Right lobe of liver (tissue), 6 donors: ENCODE data around the gene TBX4. TPM values are rescaled to one million over a fixed set of nuclear protein-coding genes. Genes with fewer than 3 reads are reported as not detected.

Experiments used
- ATAC-seq, 4 donors: fragments of 200-7000 bp; cut with Tn5 transposase; one replicate each; pipeline ENCODE4 v1.9.1; 2020; ENCODE audit warnings: mild to moderate bottlenecking in 4 of 4, moderate library complexity in 4 of 4
- DNase-seq, 3 donors: peaks; one replicate each; pipeline ENCODE4 v3.0.0-alpha.2; 2020
- H3K27ac ChIP-seq, 3 donors: fragments of 200-600 bp; one replicate each; pipeline ENCODE4 v1.8.0; 2022
- H3K27me3 ChIP-seq, 2 donors: fragments of 200-600 bp; one replicate each; pipeline ENCODE4 v1.8.0; 2022
- H3K36me3 ChIP-seq, 4 donors: fragments of 200-600 bp; sonication (generic) in 1 of 4; one replicate each; pipeline versions ENCODE4 v1.5.1 to v1.8.0; 2017 to 2022; ENCODE audit warnings: control low read depth in 1 of 4
- H3K4me1 ChIP-seq, 4 donors: fragments of 200-600 bp; sonication (generic) in 1 of 4; one replicate each; pipeline versions ENCODE4 v1.5.1 to v1.8.0; 2017 to 2022; ENCODE audit warnings: control low read depth in 1 of 4
- H3K4me3 ChIP-seq, 3 donors: fragments of 200-600 bp; one replicate each; pipeline ENCODE4 v1.8.0; 2022
- H3K9me3 ChIP-seq, 4 donors: fragments of 200-600 bp; sonication (generic) in 1 of 4; one replicate each; pipeline versions ENCODE4 v1.5.1 to v1.8.0; 2017 to 2022; ENCODE audit warnings: control low read depth in 1 of 4
- POLR2A ChIP-seq: fragments of 450-650 bp; IDR thresholded peaks from one replicate; pipeline ENCODE4 v1.6.1; 2017; ENCODE audit warnings: antibody characterized with exemption, mild to moderate bottlenecking
- WGBS: methylation state at CpG from one replicate; pipeline ENCODE4 v1.1.6; 2018; ENCODE audit warnings: low coverage, low lambda C conversion rate; ENCODE audit not compliant: insufficient coverage; ENCODE audit errors: missing lambda C conversion rate; 5-methylcytosine and 5-hydroxymethylcytosine counted together
- intact Hi-C, 2 donors: fragments of 100-400 bp; cut with DNase I; formaldehyde crosslinking; loops; one replicate each; pipeline versions ENCODE4 v1.11.2 to v1.14.1; 2022
- total RNA-seq, 6 experiments: library from RNA; depleted of rRNA in 2 of 6; stranded (reverse); fragments of >200 nt in 2 of 6; fragmentation: NEBNext Ultra II Directional in 3 of 6; extraction: Animal tissue kit (Norgen Biotek cat#: 25700) in 3 of 6; gene quantifications; one replicate each; pipeline versions ENCODE4 v1.1.0 to v1.2.4, GENCODE V29; 2016 to 2023
- TF ChIP-seq, protein P1 (sequence below), 4 donors: fragments of 200-600 bp in 3 of 4; fragments of 450-650 bp in 1 of 4; IDR thresholded peaks; one replicate each; pipeline versions ENCODE4 v1.5.1 to v1.8.0; 2016 to 2022; ENCODE audit warnings: antibody characterized with exemption in 4 of 4, mild to moderate bottlenecking in 2 of 4
- donor health status: DM: no; HTN: yes; CAD: no.
- donor health status: DM: no; HTN: no; CAD: no.
- donor health status: DM: no; HTN: no; CAD: no.
- donor health status: DM: no; HTN: yes; CAD: no.
- donor health status: DM: no; HTN: yes; CAD: no.

The TBX4 gene
- total RNA-seq, 6 experiments from 2014 or later = not detected

DNA sequence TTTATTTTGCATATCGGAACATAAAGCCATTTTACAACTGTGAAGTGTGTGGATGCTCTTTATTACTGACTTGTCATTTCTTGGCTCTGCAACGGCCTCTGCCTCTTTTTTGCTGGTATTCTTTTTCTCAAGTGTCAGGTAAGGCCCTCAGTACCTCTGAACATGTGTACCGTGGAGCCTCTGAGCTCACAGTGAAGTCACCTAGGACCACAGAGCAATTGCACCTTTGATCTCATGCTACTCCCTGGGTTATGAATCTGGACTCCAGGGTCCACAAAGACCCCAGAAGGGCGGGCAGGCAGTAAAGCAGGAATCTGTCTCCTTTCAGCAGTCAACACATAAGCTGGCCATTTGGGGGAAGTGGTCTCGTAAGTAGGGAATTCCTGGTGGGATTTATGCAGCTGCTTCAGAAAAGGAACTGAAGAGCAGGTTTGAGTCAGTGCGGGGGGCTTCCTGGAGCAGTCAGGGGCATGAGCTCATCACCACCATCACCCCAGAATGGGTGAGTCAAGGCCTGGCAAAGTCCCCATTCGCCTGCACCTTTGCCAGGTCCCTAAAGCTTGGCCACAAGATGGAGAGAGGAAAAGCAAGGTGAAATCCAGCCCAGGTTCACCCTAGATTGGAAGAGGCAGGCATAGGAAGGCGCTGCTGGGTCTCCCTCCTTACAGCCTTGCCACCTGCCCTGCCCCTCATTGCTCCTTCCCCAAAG lies 33.0 kb downstream of the TBX4 start:
- no peaks in the 10 kb centered on the region for H3K36me3 ChIP-seq
- no peaks in the 10 kb centered on the region for H3K9me3 ChIP-seq
- intact Hi-C loops = no loop called here
- H3K4me3 ChIP-seq = no peak overlapping the region
- no peak for DNase-seq
- WGBS = 83% methylated on average over 6 of the region's 8 CpGs
- no peak for ATAC-seq
- H3K4me1 ChIP-seq = peaks cover 0 to 5% (median 0%) of the 10 kb centered on the region in 4 donors
- no peaks in the 10 kb centered on the region for H3K27me3 ChIP-seq
- TF ChIP-seq, protein P1, sequence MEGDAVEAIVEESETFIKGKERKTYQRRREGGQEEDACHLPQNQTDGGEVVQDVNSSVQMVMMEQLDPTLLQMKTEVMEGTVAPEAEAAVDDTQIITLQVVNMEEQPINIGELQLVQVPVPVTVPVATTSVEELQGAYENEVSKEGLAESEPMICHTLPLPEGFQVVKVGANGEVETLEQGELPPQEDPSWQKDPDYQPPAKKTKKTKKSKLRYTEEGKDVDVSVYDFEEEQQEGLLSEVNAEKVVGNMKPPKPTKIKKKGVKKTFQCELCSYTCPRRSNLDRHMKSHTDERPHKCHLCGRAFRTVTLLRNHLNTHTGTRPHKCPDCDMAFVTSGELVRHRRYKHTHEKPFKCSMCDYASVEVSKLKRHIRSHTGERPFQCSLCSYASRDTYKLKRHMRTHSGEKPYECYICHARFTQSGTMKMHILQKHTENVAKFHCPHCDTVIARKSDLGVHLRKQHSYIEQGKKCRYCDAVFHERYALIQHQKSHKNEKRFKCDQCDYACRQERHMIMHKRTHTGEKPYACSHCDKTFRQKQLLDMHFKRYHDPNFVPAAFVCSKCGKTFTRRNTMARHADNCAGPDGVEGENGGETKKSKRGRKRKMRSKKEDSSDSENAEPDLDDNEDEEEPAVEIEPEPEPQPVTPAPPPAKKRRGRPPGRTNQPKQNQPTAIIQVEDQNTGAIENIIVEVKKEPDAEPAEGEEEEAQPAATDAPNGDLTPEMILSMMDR (IDR thresholded peaks at IDR 0.05) = no peak
- TF ChIP-seq POLR2A = no peak
- no peak overlapping the region for H3K27ac ChIP-seq

DNA sequence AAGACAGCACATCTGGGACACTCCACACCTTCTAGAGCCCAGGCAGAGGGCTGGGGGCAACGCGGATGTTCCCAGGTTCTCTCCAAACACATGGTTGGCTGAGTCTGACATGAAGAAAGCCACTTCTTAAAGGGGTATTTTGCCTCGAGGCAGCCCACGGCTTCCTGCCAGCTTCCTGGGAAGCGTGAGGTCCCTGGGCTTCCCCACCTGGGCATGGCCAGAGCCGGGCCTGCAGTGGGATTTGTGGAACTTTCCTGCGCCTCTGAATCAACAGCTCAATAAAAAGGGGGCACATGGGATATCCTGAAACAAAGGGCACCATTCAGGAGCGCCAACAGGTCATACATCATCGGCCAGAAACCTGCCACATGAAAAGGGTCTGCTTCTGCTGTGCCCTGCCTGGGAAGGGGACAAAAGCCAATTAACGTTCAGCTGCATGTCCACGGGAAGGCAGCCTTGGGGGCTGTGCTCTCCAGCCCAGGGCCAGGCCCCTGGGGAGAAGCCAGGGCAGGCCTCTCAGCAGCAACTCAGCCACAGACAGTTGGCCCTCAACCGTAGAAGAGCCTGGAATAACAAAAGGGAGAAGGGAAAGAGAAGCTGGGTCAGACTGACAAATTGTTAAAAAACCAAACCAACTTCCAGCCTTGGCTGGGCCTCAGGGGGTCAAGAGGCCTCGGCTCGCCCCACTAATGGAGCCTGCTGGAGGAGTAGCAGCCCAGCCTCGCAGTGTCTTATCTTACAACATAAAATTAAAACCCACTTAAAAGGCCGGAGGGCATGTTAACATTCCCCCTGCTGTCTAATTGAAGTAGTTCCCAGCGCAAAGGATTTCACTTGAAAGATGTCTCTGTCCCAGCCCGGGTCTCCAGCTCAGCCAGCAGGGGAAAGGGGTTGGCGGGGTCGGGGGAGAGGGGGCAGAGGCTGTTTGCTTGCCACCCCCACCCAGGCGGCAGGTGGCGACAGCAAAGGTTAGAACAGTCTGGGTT lies 34.2 kb downstream of the TBX4 start:
- WGBS = 77% methylated on average over 10 of the region's 22 CpGs
- H3K4me3 ChIP-seq = no peak overlapping the region
- DNase-seq (no peak), ATAC-seq (no peak)
- intact Hi-C loops = no loop called here
- TF ChIP-seq, protein P1 (IDR thresholded peaks at IDR 0.05) = no peak
- no peak for TF ChIP-seq POLR2A
- no peaks in the 10 kb centered on the region for H3K27me3 ChIP-seq
- peaks cover 0 to 5% (median 0%) of the 10 kb centered on the region in 4 donors for H3K4me1 ChIP-seq
- H3K27ac ChIP-seq = no peak overlapping the region
- no peaks in the 10 kb centered on the region for H3K9me3 ChIP-seq
- no peaks in the 10 kb centered on the region for H3K36me3 ChIP-seq

DNA sequence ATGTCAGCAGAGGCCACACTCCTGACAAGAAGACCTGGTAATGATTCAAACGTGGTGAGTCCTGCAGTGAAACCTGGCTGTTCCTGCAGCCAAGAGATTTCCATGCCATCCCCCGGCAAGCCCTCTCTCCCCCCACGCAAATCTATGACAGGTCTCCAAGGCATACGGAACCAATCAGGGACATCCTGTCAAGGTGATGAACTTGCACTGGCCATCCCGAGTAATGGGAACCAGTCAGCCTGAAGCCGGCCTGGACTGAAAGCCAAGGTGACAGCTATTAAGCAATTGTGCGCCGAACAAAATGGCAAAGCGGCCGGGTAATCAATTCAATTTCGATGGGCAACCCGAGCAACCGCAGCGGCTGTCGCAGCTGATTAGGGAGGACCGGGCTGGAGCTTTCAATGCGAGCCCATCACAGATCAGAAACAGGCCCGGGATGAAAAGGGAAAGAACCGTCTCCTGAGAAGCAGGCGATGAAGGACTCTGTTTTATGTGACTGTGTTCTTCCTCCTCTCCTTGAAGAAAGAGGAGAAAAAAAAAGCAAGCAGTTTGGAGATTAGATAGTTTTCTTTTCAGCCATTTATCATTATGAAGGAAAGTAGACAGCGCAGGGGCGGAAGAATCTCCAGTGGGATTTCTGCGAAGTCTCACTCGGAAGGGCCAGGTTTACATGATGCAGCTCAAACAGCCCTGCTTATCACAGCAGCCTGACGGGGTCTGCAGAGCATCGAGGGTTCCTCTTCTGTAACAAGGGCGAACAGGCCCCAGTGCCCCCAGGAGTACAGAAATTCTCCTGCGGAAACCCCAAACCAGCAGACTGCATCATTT lies 35.2 kb downstream of the TBX4 start:
- no peaks in the 10 kb centered on the region for H3K9me3 ChIP-seq
- H3K27ac ChIP-seq = no peak overlapping the region
- ATAC-seq (no peak), DNase-seq (no peak)
- no peak for TF ChIP-seq POLR2A
- TF ChIP-seq, protein P1 (IDR thresholded peaks at IDR 0.05) = no peak
- no peaks in the 10 kb centered on the region for H3K36me3 ChIP-seq
- WGBS = 86% methylated on average over 15 of the region's 28 CpGs
- intact Hi-C loops = no loop called here
- no peak overlapping the region for H3K4me3 ChIP-seq
- H3K27me3 ChIP-seq = no peaks in the 10 kb centered on the region
- peaks cover 0 to 5% (median 0%) of the 10 kb centered on the region in 4 donors for H3K4me1 ChIP-seq

DNA sequence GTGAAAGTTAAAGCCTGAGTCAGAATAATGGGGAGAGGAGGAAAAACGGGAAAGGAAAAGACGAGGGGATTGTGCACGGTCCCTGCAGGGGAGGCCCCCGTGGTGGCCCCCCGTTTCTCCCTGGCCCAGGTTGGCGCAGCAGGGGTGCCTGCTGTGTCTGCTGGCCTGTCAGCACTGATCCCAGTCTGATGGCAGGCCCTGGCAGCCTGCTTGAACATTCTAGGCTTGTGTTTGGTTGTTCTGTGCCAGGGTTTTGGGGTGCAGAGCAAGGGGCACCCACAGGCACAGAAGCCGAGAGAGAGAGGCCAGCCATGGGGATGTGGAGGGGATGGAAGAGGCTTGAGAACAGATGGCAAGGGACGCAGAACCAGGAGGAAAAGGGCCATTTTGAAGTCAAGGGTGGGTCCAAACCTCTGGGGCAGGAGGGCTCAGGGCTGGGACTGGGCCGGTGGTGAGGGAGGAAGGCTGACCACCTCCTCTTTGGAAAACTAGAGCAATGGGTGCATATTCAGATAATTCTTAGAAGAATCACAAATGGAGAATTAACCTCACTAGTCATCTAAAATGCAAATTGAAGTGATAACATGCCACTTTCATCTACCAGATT lies 35.9 kb downstream of the TBX4 start:
- ATAC-seq (no peak), DNase-seq (no peak)
- intact Hi-C loops = no loop called here
- no peaks in the 10 kb centered on the region for H3K27me3 ChIP-seq
- H3K27ac ChIP-seq = no peak overlapping the region
- H3K36me3 ChIP-seq = no peaks in the 10 kb centered on the region
- TF ChIP-seq, protein P1 (IDR thresholded peaks at IDR 0.05) = no peak
- TF ChIP-seq POLR2A = no peak
- H3K4me1 ChIP-seq = peaks cover 0 to 5% (median 0%) of the 10 kb centered on the region in 4 donors
- H3K4me3 ChIP-seq = no peak overlapping the region
- 86% methylated on average over 7 of the region's 9 CpGs for WGBS
- no peaks in the 10 kb centered on the region for H3K9me3 ChIP-seq
